ENCODE results near the gene ABLIM2. TPM values are rescaled to one million over a fixed set of nuclear protein-coding genes. Genes with fewer than 3 reads are reported as not detected.

ABLIM2 gene
- total and polyA plus RNA-seq, 2 donors (not counting 1 experiment from before 2014, with no cell fraction given): 3.3 to 79.0 TPM

- Histone ChIP-seq H3K36me3 (replicated peaks in 1 of 2; ENCODE audit: control extremely low read depth in 1 of 2, control insufficient read depth in 1 of 2, extremely low read depth in 1 of 2, insufficient read depth in 2 of 2, low read length in 1 of 2) (no peaks in the 10 kb centered on the region), H2AFZ (ENCODE audit: insufficient read depth, low read depth, low read length, poor library complexity, severe bottlenecking) (no peak overlapping the region), H4K20me1 (ENCODE audit: control insufficient read depth, insufficient read depth, low read length, poor library complexity, severe bottlenecking) (no peaks in the 10 kb centered on the region), H3K4me3 (ENCODE audit: control extremely low read depth in 1 of 5, extremely low read depth in 1 of 5, insufficient read depth in 1 of 5, low read depth in 2 of 5, low read length in 4 of 5) (no peak overlapping the region), H3K9me3 (ENCODE audit: control extremely low read depth in 1 of 3, control insufficient read depth in 2 of 3, insufficient read depth in 1 of 3, low read length in 2 of 3) (peaks cover 0 to 21% (median 0%) of the 10 kb centered on the region in 3 donors), H3K27me3 (replicated peaks in 1 of 4; ENCODE audit: control extremely low read depth in 1 of 4, control insufficient read depth in 3 of 4, insufficient read depth in 4 of 4, low read length in 3 of 4) (peaks cover 0 to 26% (median 1%) of the 10 kb centered on the region in 4 experiments), H3K79me2 (ENCODE audit: control insufficient read depth, insufficient read depth, low read length) (no peaks in the 10 kb centered on the region), H3K4me1 (ENCODE audit: control insufficient read depth in 2 of 2, insufficient read depth in 2 of 2, low read length in 2 of 2) (no peaks in the 10 kb centered on the region), H3K27ac (ENCODE audit: low read length in 2 of 2) (no peak overlapping the region), H3K9ac (ENCODE audit: low read length) (no peak overlapping the region), H3K4me2 (replicated peaks; ENCODE audit: low read depth, low read length, poor library complexity, severe bottlenecking) (no peak overlapping the region)
- intact Hi-C loops (cut with micrococcal nuclease): no loop called here
- no peak overlapping the region for H3K4me3 Mint-ChIP-seq
- ATAC-seq (ENCODE audit: low read depth): no peak
- 71% methylated on average over 7 of the region's 9 CpGs for WGBS (ENCODE audit: insufficient coverage)
- H3K27me3 Mint-ChIP-seq: peaks cover 12% of the 10 kb centered on the region
- DNase-seq: no peak
- H3K9me3 Mint-ChIP-seq (ENCODE audit: insufficient read depth): peaks cover 5% of the 10 kb centered on the region
- no peak overlapping the region for H3K27ac Mint-ChIP-seq
- ChIA-PET POLR2A (interaction anchor here (0.7 kb wide), 1 partner anchor 15 kb away, joined by 3 read pairs; no protein-coding TSS in a partner anchor), CTCF (no interaction called here)
- no peaks in the 10 kb centered on the region for H3K4me1 Mint-ChIP-seq
- TF ChIP-seq CTCF (IDR thresholded peaks at IDR 0.05) (no peak), EZH2 (IDR thresholded peaks at IDR 0.05; ENCODE audit: borderline replicate concordance, insufficient read depth, low read depth, low read length, poor library complexity, severe bottlenecking) (no peak)
Measured at GRCh38 chr4:8142556-8142955, 16.1 kb downstream of the ABLIM2 start.

DNA sequence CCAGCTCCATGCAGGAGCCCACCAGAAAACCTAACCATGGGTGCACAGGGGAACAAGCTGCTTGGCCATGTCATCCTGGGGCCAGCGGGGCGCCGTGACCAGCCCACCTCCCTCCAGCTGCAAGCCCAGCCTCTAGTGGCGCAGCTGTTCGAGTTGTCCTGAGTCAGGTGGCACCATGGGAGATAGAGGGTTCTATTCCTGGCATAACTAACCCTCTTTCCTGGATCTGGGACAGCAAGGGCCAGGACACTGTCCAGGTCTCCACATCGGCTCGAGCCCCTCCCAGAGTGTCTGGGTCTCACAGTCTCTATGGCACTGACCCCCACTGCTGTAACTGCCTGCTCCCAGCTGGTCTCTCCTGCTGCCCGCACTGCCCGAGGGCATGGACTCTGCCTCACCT, 16.7 kb downstream of the ABLIM2 start:
- Mint-ChIP-seq H3K9me3 (ENCODE audit: insufficient read depth) (peaks cover 5% of the 10 kb centered on the region), H3K4me3 (no peak overlapping the region), H3K4me1 (no peaks in the 10 kb centered on the region), H3K27me3 (peaks cover 9% of the 10 kb centered on the region), H3K27ac (no peak overlapping the region)
- Histone ChIP-seq H2AFZ (ENCODE audit: insufficient read depth, low read depth, low read length, poor library complexity, severe bottlenecking) (no peak overlapping the region), H3K4me1 (ENCODE audit: control insufficient read depth in 2 of 2, insufficient read depth in 2 of 2, low read length in 2 of 2) (no peaks in the 10 kb centered on the region), H3K4me3 (ENCODE audit: control extremely low read depth in 1 of 5, extremely low read depth in 1 of 5, insufficient read depth in 1 of 5, low read depth in 2 of 5, low read length in 4 of 5) (no peak overlapping the region), H3K36me3 (replicated peaks in 1 of 2; ENCODE audit: control extremely low read depth in 1 of 2, control insufficient read depth in 1 of 2, extremely low read depth in 1 of 2, insufficient read depth in 2 of 2, low read length in 1 of 2) (no peaks in the 10 kb centered on the region), H3K27ac (ENCODE audit: low read length in 2 of 2) (no peak overlapping the region), H3K9me3 (ENCODE audit: control extremely low read depth in 1 of 3, control insufficient read depth in 2 of 3, insufficient read depth in 1 of 3, low read length in 2 of 3) (peaks cover 0 to 25% (median 0%) of the 10 kb centered on the region in 3 donors), H4K20me1 (ENCODE audit: control insufficient read depth, insufficient read depth, low read length, poor library complexity, severe bottlenecking) (no peaks in the 10 kb centered on the region), H3K9ac (ENCODE audit: low read length) (no peak overlapping the region), H3K4me2 (replicated peaks; ENCODE audit: low read depth, low read length, poor library complexity, severe bottlenecking) (no peak overlapping the region), H3K79me2 (ENCODE audit: control insufficient read depth, insufficient read depth, low read length) (no peaks in the 10 kb centered on the region), H3K27me3 (replicated peaks in 1 of 4; ENCODE audit: control extremely low read depth in 1 of 4, control insufficient read depth in 3 of 4, insufficient read depth in 4 of 4, low read length in 3 of 4) (peaks cover 0 to 23% (median 1%) of the 10 kb centered on the region in 4 experiments)
- intact Hi-C loops (cut with micrococcal nuclease): no loop called here
- CTCF ChIA-PET: interaction anchor here (1.4 kb wide), 1 partner anchor 35 kb away, joined by 4 read pairs; no protein-coding TSS in a partner anchor
- POLR2A ChIA-PET: interaction anchor here (1.1 kb wide), 1 partner anchor 22 kb away, joined by 3 read pairs; no protein-coding TSS in a partner anchor
- TF ChIP-seq CTCF (IDR thresholded peaks at IDR 0.05) (no peak), EZH2 (IDR thresholded peaks at IDR 0.05; ENCODE audit: borderline replicate concordance, insufficient read depth, low read depth, low read length, poor library complexity, severe bottlenecking) (no peak)
- 86% methylated on average over 6 of the region's 9 CpGs for WGBS (ENCODE audit: insufficient coverage)
- no peak for ATAC-seq (ENCODE audit: low read depth)
- no peak for DNase-seq
